ENCODE results near the gene TTC8. TPM values are rescaled to one million over a fixed set of nuclear protein-coding genes. Genes with fewer than 3 reads are reported as not detected.

The TTC8 gene
- total and polyA plus RNA-seq, 10 donors: 4.5 to 23.6 (median 11.0) TPM

- intact Hi-C loops (cut with DNase I; ENCODE audit: low total_unique reads): no loop called here
- H3K27ac ChIP-seq: no peak overlapping the region
- no peaks in the 10 kb centered on the region for H3K9me3 ChIP-seq
- no peaks in the 10 kb centered on the region for H3K4me1 ChIP-seq
- H3K36me3 ChIP-seq: peaks cover 0 to 25% (median 0%) of the 10 kb centered on the region in 6 donors
- 67 to 84% (median 69%) methylated on average over 2 of the region's 2 CpGs for WGBS, 5 donors
- DNase-seq: no peak
- no peaks in the 10 kb centered on the region for H3K27me3 ChIP-seq (replicated peaks in 1 of 7)
- TF ChIP-seq POLR2AphosphoS5 (IDR thresholded peaks at IDR 0.05) (no peak), POLR2A (IDR thresholded peaks at IDR 0.05) (no peak), CTCF (IDR thresholded peaks at IDR 0.05 in 8 of 11, conservative IDR thresholded peaks at IDR 0.05 in 3 of 11) (no peak)
- H3K4me3 ChIP-seq: no peak overlapping the region
These were observed 20.6 kb downstream of the TTC8 start for GRCh38 chr14:88844980-88845491.

- no peaks in the 10 kb centered on the region for H3K9me3 ChIP-seq
- no peak for TF ChIP-seq CTCF (IDR thresholded peaks at IDR 0.05 in 8 of 11, conservative IDR thresholded peaks at IDR 0.05 in 3 of 11)
- TF ChIP-seq POLR2A (IDR thresholded peaks at IDR 0.05): no peak
- TF ChIP-seq POLR2AphosphoS5 (IDR thresholded peaks at IDR 0.05): no peak
- H3K4me3 ChIP-seq: no peak overlapping the region
- no peaks in the 10 kb centered on the region for H3K4me1 ChIP-seq
- no peak overlapping the region for H3K27ac ChIP-seq
- DNase-seq: no peak
- no peaks in the 10 kb centered on the region for H3K27me3 ChIP-seq (replicated peaks in 1 of 7)
- H3K36me3 ChIP-seq: peaks cover 0 to 13% (median 0%) of the 10 kb centered on the region in 6 donors
- intact Hi-C loops (cut with DNase I; ENCODE audit: low total_unique reads): no loop called here
- 94 to 100% (median 96%) methylated on average over 1 of the region's 1 CpG for WGBS, 5 donors
These were observed 24.1 kb downstream of the TTC8 start for GRCh38 chr14:88848571-88848970.

- TF ChIP-seq CTCF (IDR thresholded peaks at IDR 0.05 in 8 of 11, conservative IDR thresholded peaks at IDR 0.05 in 3 of 11) (no peak), POLR2AphosphoS5 (IDR thresholded peaks at IDR 0.05) (no peak), POLR2A (IDR thresholded peaks at IDR 0.05) (no peak)
- Histone ChIP-seq H3K4me3 (no peak overlapping the region), H3K4me1 (no peaks in the 10 kb centered on the region), H3K27me3 (replicated peaks in 1 of 7) (no peaks in the 10 kb centered on the region), H3K27ac (no peak overlapping the region), H3K36me3 (peaks cover 0 to 11% (median 0%) of the 10 kb centered on the region in 6 donors), H3K9me3 (no peaks in the 10 kb centered on the region)
- WGBS, 5 donors: 62 to 93% (median 74%) methylated on average over 2 of the region's 2 CpGs
- intact Hi-C loops (cut with DNase I; ENCODE audit: low total_unique reads): no loop called here
- DNase-seq: no peak
These were observed 25.3 kb downstream of the TTC8 start for GRCh38 chr14:88849716-88850115.

- TF ChIP-seq POLR2A (IDR thresholded peaks at IDR 0.05) (no peak), CTCF (IDR thresholded peaks at IDR 0.05 in 8 of 11, conservative IDR thresholded peaks at IDR 0.05 in 3 of 11) (no peak), POLR2AphosphoS5 (IDR thresholded peaks at IDR 0.05) (no peak)
- no peaks in the 10 kb centered on the region for H3K9me3 ChIP-seq
- H3K4me1 ChIP-seq: no peaks in the 10 kb centered on the region
- H3K4me3 ChIP-seq: no peak overlapping the region
- WGBS, 5 donors: 85 to 97% (median 92%) methylated on average over 1 of the region's 1 CpG
- intact Hi-C loops (cut with DNase I; ENCODE audit: low total_unique reads): no loop called here
- H3K27me3 ChIP-seq (replicated peaks in 1 of 7): no peaks in the 10 kb centered on the region
- DNase-seq: no peak
- peaks cover 0 to 17% (median 0%) of the 10 kb centered on the region in 6 donors for H3K36me3 ChIP-seq
- H3K27ac ChIP-seq: no peak overlapping the region
These were observed 27.1 kb downstream of the TTC8 start for GRCh38 chr14:88851587-88851986.
